GOT3 (cell line): ENCODE measurements around the gene ATP11A.
A peak's percentile ranks its signal among the peaks of the same experiment; 100 is the strongest.

Source experiments
- DNase-seq: peaks from one replicate; lab custom pipeline; 2025; ENCODE audit warnings: mixed read lengths; lab: John Stamatoyannopoulos, UW

The ATP11A gene

GRCh38 chr13:112689303-112690245 is at the start of gene ATP11A:
Gene ATP11A, plus strand, starts transcription at chr13:112690038. Its CDS starts 379 bp downstream, at chr13:112690417.
- peak; percentile 67 for DNase-seq

GRCh38 chr13:112641456-112642089 is 48.3 kb upstream of the ATP11A start:
- DNase-seq, result no peak

- no peak for DNase-seq
Observed at GRCh38 chr13:112642090-112642460, 47.8 kb upstream of the ATP11A start.

- DNase-seq, result no peak
Observed at GRCh38 chr13:112643759-112644459, 45.9 kb upstream of the ATP11A start.

GRCh38 chr13:112645327-112645914 is 44.4 kb upstream of the ATP11A start:
- no peak for DNase-seq

GRCh38 chr13:112647256-112647655 is 42.6 kb upstream of the ATP11A start:
- DNase-seq, result no peak

GRCh38 chr13:112648101-112648500 is 41.7 kb upstream of the ATP11A start:
- no peak for DNase-seq

GRCh38 chr13:112648966-112649690 is 40.7 kb upstream of the ATP11A start:
- no peak for DNase-seq

- DNase-seq, result no peak
Observed at GRCh38 chr13:112651311-112651710, 38.5 kb upstream of the ATP11A start.

GRCh38 chr13:112651750-112652511 is 37.9 kb upstream of the ATP11A start:
- DNase-seq, result no peak

- DNase-seq, result no peak
Observed at GRCh38 chr13:112652512-112653070, 37.2 kb upstream of the ATP11A start.

- no peak for DNase-seq
Observed at GRCh38 chr13:112653071-112653470, 36.8 kb upstream of the ATP11A start.

GRCh38 chr13:112655913-112656312 is 33.9 kb upstream of the ATP11A start:
- no peak for DNase-seq

GRCh38 chr13:112657850-112658445 is 31.9 kb upstream of the ATP11A start:
- no peak for DNase-seq

- DNase-seq, result no peak
Observed at GRCh38 chr13:112658808-112659207, 31.0 kb upstream of the ATP11A start.

GRCh38 chr13:112661291-112661690 is 28.5 kb upstream of the ATP11A start:
- no peak for DNase-seq

- DNase-seq, result no peak
Observed at GRCh38 chr13:112664501-112665203, 25.2 kb upstream of the ATP11A start.

GRCh38 chr13:112668924-112669323 is 20.9 kb upstream of the ATP11A start:
- no peak for DNase-seq

GRCh38 chr13:112669881-112670499 is 19.8 kb upstream of the ATP11A start:
- no peak for DNase-seq
